ENCODE measurements around the gene LRRC37B. TPM values are rescaled to one million over a fixed set of nuclear protein-coding genes. Genes with fewer than 3 reads are reported as not detected.

The LRRC37B gene
- total and polyA plus RNA-seq, 2 of the 13 experiments (the other 11 are each of a cell fraction or from before 2014, with no cell fraction given): 8.7 to 8.8 TPM

DNA sequence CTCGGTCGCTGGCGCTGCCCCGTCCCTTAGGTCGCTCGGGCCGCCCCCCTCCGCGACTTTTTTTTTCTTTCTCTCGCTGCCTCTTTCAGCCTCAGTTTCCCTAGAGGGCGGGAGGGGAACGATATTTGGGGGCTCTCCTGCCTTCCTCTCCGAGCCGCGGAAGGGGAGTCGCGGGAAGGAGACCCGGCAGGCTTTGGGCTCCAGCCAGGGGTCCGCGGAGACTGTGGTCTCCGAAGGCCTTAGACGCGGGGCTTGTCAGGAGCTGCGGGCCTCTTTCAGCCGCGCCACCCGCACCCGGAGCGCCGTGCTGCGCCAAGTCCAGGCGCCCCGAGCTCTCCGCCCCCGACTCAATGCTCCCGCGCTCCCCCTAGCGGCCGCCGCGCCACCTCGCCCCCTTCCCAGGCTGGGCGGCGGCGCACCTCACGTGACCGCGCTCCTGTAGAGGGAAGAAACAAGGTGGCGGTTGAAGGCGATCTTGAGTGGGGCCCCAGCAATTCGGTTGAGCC is at the start of gene LRRC37B (continued):
- no peak for TF ChIP-seq REXO4 (CRISPR knock-in tag; IDR thresholded peaks at IDR 0.05; ENCODE audit: borderline replicate concordance)
- no peak for TF ChIP-seq STAT5B (CRISPR knock-in tag; IDR thresholded peaks at IDR 0.05)
- TF ChIP-seq SP5 (CRISPR knock-in tag; IDR thresholded peaks at IDR 0.05; ENCODE audit: borderline replicate concordance, low read depth): peak; percentile 46; the same call in 1 of the 2 replicates
- TF ChIP-seq, protein P1, sequence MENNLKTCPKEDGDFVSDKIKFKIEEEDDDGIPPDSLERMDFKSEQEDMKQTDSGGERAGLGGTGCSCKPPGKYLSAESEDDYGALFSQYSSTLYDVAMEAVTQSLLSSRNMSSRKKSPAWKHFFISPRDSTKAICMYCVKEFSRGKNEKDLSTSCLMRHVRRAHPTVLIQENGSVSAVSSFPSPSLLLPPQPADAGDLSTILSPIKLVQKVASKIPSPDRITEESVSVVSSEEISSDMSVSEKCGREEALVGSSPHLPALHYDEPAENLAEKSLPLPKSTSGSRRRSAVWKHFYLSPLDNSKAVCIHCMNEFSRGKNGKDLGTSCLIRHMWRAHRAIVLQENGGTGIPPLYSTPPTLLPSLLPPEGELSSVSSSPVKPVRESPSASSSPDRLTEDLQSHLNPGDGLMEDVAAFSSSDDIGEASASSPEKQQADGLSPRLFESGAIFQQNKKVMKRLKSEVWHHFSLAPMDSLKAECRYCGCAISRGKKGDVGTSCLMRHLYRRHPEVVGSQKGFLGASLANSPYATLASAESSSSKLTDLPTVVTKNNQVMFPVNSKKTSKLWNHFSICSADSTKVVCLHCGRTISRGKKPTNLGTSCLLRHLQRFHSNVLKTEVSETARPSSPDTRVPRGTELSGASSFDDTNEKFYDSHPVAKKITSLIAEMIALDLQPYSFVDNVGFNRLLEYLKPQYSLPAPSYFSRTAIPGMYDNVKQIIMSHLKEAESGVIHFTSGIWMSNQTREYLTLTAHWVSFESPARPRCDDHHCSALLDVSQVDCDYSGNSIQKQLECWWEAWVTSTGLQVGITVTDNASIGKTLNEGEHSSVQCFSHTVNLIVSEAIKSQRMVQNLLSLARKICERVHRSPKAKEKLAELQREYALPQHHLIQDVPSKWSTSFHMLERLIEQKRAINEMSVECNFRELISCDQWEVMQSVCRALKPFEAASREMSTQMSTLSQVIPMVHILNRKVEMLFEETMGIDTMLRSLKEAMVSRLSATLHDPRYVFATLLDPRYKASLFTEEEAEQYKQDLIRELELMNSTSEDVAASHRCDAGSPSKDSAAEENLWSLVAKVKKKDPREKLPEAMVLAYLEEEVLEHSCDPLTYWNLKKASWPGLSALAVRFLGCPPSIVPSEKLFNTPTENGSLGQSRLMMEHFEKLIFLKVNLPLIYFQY (CRISPR knock-in tag; IDR thresholded peaks at IDR 0.05; ENCODE audit: borderline replicate concordance): no peak
- TF ChIP-seq, protein P2, sequence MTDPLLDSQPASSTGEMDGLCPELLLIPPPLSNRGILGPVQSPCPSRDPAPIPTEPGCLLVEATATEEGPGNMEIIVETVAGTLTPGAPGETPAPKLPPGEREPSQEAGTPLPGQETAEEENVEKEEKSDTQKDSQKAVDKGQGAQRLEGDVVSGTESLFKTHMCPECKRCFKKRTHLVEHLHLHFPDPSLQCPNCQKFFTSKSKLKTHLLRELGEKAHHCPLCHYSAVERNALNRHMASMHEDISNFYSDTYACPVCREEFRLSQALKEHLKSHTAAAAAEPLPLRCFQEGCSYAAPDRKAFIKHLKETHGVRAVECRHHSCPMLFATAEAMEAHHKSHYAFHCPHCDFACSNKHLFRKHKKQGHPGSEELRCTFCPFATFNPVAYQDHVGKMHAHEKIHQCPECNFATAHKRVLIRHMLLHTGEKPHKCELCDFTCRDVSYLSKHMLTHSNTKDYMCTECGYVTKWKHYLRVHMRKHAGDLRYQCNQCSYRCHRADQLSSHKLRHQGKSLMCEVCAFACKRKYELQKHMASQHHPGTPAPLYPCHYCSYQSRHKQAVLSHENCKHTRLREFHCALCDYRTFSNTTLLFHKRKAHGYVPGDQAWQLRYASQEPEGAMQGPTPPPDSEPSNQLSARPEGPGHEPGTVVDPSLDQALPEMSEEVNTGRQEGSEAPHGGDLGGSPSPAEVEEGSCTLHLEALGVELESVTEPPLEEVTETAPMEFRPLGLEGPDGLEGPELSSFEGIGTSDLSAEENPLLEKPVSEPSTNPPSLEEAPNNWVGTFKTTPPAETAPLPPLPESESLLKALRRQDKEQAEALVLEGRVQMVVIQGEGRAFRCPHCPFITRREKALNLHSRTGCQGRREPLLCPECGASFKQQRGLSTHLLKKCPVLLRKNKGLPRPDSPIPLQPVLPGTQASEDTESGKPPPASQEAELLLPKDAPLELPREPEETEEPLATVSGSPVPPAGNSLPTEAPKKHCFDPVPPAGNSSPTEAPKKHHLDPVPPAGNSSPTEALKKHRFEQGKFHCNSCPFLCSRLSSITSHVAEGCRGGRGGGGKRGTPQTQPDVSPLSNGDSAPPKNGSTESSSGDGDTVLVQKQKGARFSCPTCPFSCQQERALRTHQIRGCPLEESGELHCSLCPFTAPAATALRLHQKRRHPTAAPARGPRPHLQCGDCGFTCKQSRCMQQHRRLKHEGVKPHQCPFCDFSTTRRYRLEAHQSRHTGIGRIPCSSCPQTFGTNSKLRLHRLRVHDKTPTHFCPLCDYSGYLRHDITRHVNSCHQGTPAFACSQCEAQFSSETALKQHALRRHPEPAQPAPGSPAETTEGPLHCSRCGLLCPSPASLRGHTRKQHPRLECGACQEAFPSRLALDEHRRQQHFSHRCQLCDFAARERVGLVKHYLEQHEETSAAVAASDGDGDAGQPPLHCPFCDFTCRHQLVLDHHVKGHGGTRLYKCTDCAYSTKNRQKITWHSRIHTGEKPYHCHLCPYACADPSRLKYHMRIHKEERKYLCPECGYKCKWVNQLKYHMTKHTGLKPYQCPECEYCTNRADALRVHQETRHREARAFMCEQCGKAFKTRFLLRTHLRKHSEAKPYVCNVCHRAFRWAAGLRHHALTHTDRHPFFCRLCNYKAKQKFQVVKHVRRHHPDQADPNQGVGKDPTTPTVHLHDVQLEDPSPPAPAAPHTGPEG (CRISPR knock-in tag; IDR thresholded peaks at IDR 0.05): no peak
- TF ChIP-seq, protein P3, sequence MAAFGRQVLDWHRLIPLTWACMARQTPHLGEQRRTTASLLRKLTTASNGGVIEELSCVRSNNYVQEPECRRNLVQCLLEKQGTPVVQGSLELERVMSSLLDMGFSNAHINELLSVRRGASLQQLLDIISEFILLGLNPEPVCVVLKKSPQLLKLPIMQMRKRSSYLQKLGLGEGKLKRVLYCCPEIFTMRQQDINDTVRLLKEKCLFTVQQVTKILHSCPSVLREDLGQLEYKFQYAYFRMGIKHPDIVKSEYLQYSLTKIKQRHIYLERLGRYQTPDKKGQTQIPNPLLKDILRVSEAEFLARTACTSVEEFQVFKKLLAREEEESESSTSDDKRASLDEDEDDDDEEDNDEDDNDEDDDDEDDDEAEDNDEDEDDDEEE (CRISPR knock-in tag; IDR thresholded peaks at IDR 0.05): peak; percentile 79; the same call in 1 of the 2 replicates
- 0 out of 2 replicates have a peak, but pooled peaks have one; percentile 53 for TF ChIP-seq DMAP1 (CRISPR knock-in tag; IDR thresholded peaks at IDR 0.05)
- no peak for TF ChIP-seq NFE2 (CRISPR knock-in tag; IDR thresholded peaks at IDR 0.05)
- peak; percentile 50; the same call in 1 of the 2 replicates for TF ChIP-seq ZNF788 (CRISPR knock-in tag; IDR thresholded peaks at IDR 0.05; ENCODE audit: borderline replicate concordance)
- TF ChIP-seq ZFP82 (CRISPR knock-in tag; IDR thresholded peaks at IDR 0.05; ENCODE audit: borderline replicate concordance): no peak
- peak; percentile 64 for TF ChIP-seq TARDBP (CRISPR knock-in tag; IDR thresholded peaks at IDR 0.05)
- TF ChIP-seq, protein P4, sequence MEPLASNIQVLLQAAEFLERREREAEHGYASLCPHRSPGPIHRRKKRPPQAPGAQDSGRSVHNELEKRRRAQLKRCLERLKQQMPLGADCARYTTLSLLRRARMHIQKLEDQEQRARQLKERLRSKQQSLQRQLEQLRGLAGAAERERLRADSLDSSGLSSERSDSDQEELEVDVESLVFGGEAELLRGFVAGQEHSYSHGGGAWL (CRISPR knock-in tag; IDR thresholded peaks at IDR 0.05): peak; percentile 36; the same call in 1 of the 2 replicates
- peak in 1 of 2 experiments; percentile 79; a peak in 2 of 4 replicates for TF ChIP-seq KLF16 (CRISPR knock-in tag; IDR thresholded peaks at IDR 0.05)
- peak; percentile 72 for TF ChIP-seq RBFOX2 (IDR thresholded peaks at IDR 0.05; ENCODE audit: low read depth, low read length)
- no peak for TF ChIP-seq GPN1 (CRISPR knock-in tag; IDR thresholded peaks at IDR 0.05; ENCODE audit: borderline replicate concordance)
- TF ChIP-seq, protein P5, sequence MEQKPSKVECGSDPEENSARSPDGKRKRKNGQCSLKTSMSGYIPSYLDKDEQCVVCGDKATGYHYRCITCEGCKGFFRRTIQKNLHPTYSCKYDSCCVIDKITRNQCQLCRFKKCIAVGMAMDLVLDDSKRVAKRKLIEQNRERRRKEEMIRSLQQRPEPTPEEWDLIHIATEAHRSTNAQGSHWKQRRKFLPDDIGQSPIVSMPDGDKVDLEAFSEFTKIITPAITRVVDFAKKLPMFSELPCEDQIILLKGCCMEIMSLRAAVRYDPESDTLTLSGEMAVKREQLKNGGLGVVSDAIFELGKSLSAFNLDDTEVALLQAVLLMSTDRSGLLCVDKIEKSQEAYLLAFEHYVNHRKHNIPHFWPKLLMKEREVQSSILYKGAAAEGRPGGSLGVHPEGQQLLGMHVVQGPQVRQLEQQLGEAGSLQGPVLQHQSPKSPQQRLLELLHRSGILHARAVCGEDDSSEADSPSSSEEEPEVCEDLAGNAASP (CRISPR knock-in tag; IDR thresholded peaks at IDR 0.05; ENCODE audit: borderline replicate concordance): no peak
- TF ChIP-seq FOXJ3 (CRISPR knock-in tag; IDR thresholded peaks at IDR 0.05; ENCODE audit: borderline replicate concordance): no peak

Data from HepG2 (cell line).